ENCODE measurements around the gene TFAM. TPM values are rescaled to one million over a fixed set of nuclear protein-coding genes. Genes with fewer than 3 reads are reported as not detected.

Gene TFAM
- total RNA-seq, 4 donors from 2014 or later: 9.2 to 21.7 (median 15.0) TPM

DNA sequence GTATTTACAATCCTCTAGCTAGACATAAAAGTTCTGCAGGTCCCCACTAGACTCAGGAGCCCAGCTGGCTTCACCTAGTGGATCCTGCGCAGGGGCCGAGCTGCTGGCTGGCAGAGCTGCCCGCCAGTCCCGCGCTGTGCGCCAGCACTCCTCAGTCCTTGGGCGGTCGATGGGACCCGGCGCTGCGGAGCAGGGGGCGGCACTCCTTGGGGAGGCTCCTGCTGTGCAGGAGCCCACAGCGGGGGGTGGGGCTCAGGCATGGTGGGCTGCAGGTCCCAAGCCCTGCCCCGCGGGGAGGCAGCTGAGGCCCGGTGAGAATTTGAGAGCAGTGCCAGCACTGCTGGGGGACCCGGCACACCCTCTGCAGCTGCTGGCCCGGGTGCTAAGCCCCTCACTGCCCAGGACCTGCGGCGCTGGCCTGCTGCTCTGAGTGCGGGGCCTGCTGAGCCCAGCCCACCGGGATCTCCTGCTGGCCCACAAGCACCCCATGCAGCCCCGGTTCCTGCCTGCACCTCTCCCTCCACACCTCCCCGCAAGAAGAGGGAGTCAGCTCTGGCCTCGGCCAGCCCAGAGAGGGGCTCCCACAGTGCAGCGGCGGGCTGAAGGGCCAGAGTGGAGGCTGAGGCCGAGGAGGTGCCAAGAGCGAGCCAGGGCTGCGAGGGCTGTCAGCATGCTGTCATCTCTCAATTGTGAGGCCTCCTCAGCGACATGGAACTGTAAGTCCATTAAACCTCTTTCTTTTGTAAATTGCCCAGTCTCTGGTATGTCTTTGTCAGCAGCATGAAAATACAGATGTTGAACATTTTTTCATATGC, 63.1 kb downstream of the TFAM start:
- H3K4me3 ChIP-seq: no peak overlapping the region
- no peak for ATAC-seq
- H3K4me1 ChIP-seq: no peaks in the 10 kb centered on the region
- no peak overlapping the region for H3K27ac ChIP-seq
- DNase-seq: no peak
- no peaks in the 10 kb centered on the region for H3K27me3 ChIP-seq
- intact Hi-C loops (cut with DNase I; ENCODE audit: low total_unique reads): no loop called here
- TF ChIP-seq, protein P1, sequence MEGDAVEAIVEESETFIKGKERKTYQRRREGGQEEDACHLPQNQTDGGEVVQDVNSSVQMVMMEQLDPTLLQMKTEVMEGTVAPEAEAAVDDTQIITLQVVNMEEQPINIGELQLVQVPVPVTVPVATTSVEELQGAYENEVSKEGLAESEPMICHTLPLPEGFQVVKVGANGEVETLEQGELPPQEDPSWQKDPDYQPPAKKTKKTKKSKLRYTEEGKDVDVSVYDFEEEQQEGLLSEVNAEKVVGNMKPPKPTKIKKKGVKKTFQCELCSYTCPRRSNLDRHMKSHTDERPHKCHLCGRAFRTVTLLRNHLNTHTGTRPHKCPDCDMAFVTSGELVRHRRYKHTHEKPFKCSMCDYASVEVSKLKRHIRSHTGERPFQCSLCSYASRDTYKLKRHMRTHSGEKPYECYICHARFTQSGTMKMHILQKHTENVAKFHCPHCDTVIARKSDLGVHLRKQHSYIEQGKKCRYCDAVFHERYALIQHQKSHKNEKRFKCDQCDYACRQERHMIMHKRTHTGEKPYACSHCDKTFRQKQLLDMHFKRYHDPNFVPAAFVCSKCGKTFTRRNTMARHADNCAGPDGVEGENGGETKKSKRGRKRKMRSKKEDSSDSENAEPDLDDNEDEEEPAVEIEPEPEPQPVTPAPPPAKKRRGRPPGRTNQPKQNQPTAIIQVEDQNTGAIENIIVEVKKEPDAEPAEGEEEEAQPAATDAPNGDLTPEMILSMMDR (IDR thresholded peaks at IDR 0.05 in 4 of 5, conservative IDR thresholded peaks at IDR 0.05 in 1 of 5): no peak
- TF ChIP-seq POLR2A (IDR thresholded peaks at IDR 0.05): no peak
- in situ Hi-C loops (cut with MboI; ENCODE audit: low sequenced_read_pairs in 4 of 4): no loop called here
- H3K9me3 ChIP-seq: no peaks in the 10 kb centered on the region
- no peaks in the 10 kb centered on the region for H3K36me3 ChIP-seq

Other genes starting within 250 kb of the TFAM start
- gene IPMK, start 117.5 kb upstream of the TFAM start, total RNA-seq: 1 to 10 TPM; 3.0 to 8.2 (median 5.6) TPM
- gene CISD1, start 116.2 kb upstream of the TFAM start, total RNA-seq: 10 to 100 TPM; 54.4 to 90.2 (median 71.1) TPM
- 100 to 1,000 TPM in 1 of 4 donors, 10 to 100 TPM in 3; 62.0 to 178 (median 81.6) TPM for gene UBE2D1, start 50.4 kb upstream of the TFAM start, total RNA-seq
- 10 to 100 TPM in 2 of 4 donors, 1 to 10 TPM in 2; 4.7 to 29.7 (median 18.0) TPM for gene BICC1, start 127.5 kb downstream of the TFAM start, total RNA-seq